ENCODE results near the gene THBS3. TPM values are rescaled to one million over a fixed set of nuclear protein-coding genes. Genes with fewer than 3 reads are reported as not detected.
"Not testable (repeated sequence)": the region's sequence is repeated elsewhere in the genome, so short reads cannot be mapped to it uniquely, and the experiment has no call there.

The THBS3 gene
- total RNA-seq, 1 donor from 2014 or later: 6.3 TPM

DNA sequence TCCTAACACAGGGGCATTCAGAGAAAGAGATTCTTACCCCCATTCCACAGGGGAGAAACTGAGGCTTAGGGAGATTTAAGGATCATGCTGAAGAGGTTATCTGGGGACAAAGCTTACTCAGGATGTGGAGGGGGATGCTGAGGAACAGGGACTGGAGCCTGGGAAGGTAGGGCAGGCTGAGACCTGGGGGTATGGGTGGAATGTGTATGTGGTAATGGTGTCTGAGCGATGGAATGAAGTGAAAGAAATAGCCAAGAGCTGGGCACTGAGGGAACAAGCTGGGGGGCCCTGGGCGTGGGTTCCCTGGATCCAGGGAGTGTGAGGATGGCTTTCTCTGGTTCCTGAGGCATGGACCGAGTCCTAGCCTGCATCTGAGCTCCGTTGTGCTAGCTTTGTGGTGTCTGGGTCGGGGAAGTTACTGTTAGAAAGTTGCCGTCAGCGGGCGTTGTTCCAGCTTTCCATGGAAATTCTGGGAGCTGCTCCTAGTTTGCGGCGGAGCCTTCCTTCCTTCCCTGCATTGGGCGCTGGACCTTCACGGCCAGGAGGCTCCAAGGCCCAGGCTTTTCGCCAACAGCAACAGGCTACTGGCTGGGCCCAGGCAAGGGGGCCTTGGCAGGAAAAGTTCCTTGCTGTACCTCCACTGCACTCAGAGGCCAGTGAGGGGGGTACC is 3.8 kb upstream of the THBS3 start:
- ATAC-seq; intact Hi-C loops (cut with micrococcal nuclease): not testable (repeated sequence)

GRCh38 chr1:155210314-155211104 is 2.8 kb upstream of the THBS3 start:
- DNase-seq (no peak), ATAC-seq (no peak)
- intact Hi-C loops (cut with micrococcal nuclease): no loop called here

More for the DNA sequence above, 3.8 kb upstream of the THBS3 start:
- DNase-seq: not testable (repeated sequence)

DNA sequence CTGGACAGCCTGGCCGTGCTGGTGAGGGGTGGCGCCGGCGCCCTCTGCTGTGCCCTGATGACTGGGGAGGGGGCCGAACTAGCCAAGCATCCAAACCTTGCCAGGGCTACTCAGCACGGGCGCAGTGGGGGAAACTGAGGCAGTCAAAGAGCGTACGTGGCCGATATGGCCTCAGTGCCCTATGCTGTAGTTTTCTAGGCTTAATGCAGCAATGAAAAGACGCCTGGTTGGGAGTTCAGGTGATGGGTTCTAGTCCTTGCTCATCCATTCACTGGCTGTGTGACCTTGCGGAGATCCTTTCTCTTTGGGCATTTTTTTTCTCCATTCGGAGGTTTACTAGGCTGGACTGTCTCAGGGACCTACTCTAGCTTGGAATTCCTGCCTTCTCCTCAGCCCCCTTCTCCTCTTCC is 1.6 kb upstream of the THBS3 start:
- DNase-seq (no peak), ATAC-seq (no peak)
- intact Hi-C loops (cut with micrococcal nuclease): no loop called here

GRCh38 chr1:155208541-155209311 is 1.0 kb upstream of the THBS3 start, which contains the start of gene MTX1:
Gene MTX1 (plus strand): TSS chr1:155208695. CDS start chr1:155208805, 110 bp downstream.
- ATAC-seq: peak; percentile 88
- intact Hi-C loops (cut with micrococcal nuclease): no loop called here
- DNase-seq: peak; percentile 94

GRCh38 chr1:155206891-155207805 is 549 bp downstream of the THBS3 start:
- intact Hi-C loops (cut with micrococcal nuclease): no loop called here
- DNase-seq: peak; percentile 90
- peak; percentile 26 for ATAC-seq

- DNase-seq (no peak), ATAC-seq (no peak)
- intact Hi-C loops (cut with micrococcal nuclease): no loop called here
These were observed 1.6 kb downstream of the THBS3 start for GRCh38 chr1:155205969-155206593.

DNA sequence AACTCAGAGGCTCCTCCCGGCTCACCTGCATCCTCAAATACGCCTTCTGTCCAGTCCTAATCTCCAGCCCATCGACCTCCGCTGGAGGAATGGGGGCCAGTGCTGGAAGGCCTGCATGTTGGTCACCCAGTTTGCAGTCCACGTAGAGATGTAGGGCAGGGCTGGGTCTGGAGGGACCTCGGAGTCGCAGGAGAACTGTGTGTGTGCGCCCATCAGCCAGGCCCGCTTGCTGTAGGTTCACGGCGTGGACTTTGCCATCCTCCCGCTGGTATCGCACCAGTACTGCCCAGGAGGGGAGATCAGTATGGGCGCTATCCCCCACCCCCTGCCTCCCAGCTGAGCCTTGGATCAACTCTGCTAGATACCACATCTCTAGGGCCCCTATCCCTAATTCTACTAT is 2.7 kb downstream of the THBS3 start:
- intact Hi-C loops (cut with micrococcal nuclease): no loop called here
- ATAC-seq (no peak), DNase-seq (no peak)

DNA sequence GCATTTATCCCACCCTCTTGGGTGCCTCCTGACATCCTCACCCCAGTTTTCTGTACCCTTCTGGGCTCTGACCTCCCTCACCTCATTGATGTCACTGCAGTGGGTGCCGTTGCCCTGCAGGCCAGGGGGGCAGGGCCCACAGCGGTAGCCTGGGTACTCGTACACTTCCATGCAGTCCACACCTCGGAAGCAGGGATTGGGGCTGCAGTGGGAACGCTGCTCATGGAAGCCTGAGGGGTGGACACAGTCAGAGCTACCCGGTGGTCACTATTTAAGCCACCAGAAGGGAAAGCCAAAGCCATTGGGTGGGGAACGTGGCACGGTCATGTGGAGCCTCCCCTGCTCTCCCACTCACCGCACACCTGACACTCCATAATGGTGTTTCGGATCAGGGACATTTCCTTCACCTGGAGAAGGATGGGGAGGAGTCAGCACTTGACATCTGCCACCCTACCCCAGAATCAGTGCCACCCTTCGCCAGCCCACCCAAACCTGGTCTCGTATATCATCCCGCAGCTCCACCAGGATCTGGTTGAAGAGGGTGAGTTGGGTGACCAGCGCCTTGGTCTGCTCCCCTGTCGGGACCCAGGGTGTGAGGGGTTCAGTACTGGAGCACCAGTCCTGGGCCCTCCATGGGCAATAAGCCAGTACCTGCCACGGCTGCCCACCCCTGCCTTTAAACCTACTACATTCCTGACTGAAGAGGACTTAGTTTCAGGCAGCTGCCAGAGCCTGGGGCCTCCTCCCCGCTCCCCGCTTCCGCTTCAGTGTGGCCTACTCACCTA is 4.8 kb downstream of the THBS3 start:
- DNase-seq: no peak
- no peak for ATAC-seq
- intact Hi-C loops (cut with micrococcal nuclease): no loop called here

DNA sequence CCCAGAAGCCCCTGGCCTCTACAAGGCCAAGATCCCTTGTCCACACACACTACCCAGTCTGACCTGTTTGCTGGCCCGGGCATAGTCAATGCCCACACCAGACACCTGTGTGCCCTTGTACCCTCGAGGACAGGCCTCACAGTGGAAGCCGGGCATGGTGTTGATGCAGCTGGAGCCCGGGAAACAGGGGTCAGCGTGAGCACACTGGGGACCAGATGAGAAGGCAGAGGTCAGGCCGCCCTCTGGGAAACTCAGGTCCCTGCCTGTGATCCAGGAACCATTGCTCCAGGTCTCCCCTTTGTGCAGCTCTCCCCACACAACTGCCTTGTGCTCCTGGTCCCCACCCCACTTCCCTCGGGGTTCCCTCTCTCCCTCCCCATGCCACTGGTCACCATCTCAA is 5.5 kb downstream of the THBS3 start:
- DNase-seq (no peak), ATAC-seq (no peak)
- intact Hi-C loops (cut with micrococcal nuclease): no loop called here

DNA sequence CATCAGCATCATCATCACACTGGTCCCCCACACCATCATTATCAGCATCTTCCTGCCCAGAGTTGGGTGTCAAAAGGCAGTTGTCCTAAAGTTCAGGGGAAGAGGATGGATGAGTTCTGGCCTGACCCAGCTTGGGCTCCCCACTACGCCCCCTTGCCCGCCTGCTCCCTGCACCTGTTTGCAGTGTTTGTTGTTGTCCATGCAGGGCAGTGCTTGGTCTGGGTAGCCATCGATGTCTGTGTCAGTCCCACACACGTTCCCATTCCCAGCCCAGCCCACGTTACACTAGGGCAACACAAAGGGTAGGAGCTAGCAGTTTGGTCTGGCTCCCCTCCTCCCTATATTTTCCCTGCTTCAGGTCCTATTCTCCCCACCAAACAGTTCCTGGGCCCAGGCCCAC is 6.8 kb downstream of the THBS3 start:
- intact Hi-C loops (cut with micrococcal nuclease): no loop called here
- ATAC-seq (no peak), DNase-seq (no peak)

DNA sequence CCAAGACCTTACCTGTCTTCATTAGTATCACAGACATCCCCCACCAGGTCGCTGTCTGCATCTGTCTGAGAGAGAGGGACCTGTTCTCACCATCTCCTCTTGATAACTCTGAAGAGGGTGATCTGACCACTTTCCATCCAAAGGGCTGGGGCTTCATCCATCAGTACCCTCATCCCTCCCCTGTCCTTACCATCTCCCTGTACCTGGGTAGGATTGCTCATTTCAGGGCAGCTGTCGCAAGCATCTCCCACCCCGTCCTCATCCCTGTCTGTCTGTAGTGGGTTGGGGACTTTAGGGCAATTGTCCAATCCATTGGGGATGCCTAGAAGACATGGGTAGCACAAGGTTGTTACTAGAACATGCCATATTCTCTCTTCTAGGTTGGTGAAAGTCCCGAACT is 7.9 kb downstream of the THBS3 start:
- ATAC-seq: no peak
- DNase-seq: no peak
- intact Hi-C loops (cut with micrococcal nuclease): no loop called here

DNA sequence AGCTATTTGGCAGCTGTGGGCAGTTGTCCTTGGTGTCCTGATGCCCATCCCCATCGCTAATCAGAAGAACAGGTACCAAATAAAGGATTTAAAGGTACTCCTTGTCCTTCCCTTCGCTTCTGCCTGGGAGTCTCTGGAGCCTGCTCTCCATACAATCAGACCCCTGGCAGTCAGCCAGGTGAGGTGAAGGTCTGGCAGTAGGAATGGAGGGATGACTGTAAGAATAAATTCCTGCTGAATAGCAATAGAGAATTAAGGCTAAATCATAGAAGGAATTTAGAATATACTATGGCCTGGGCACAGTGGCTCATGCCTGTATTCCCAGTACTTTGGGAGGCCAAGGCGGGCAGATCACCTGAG is 9.2 kb downstream of the THBS3 start:
- ATAC-seq (no peak), DNase-seq (no peak)
- intact Hi-C loops (cut with micrococcal nuclease): no loop called here

GRCh38 chr1:155197901-155198546 is 9.7 kb downstream of the THBS3 start:
- DNase-seq (no peak), ATAC-seq (no peak)
- intact Hi-C loops (cut with micrococcal nuclease): no loop called here

- ATAC-seq (no peak), DNase-seq (no peak)
- intact Hi-C loops (cut with micrococcal nuclease): no loop called here
These were observed 10.6 kb downstream of the THBS3 start for GRCh38 chr1:155196893-155197638.

GRCh38 chr1:155196103-155196892 is 11.4 kb downstream of the THBS3 start:
- ATAC-seq (no peak), DNase-seq (no peak)
- intact Hi-C loops (cut with micrococcal nuclease): no loop called here
